ENCODE measurements around the gene ITGB3BP.

- no peak for TF ChIP-seq CTCF (tag by site-specific recombination; IDR thresholded peaks at IDR 0.05)
- TF ChIP-seq ZNF423 (tag by site-specific recombination; IDR thresholded peaks at IDR 0.05) = no peak
- TF ChIP-seq KLF10 (tag by site-specific recombination; IDR thresholded peaks at IDR 0.05) = no peak
- TF ChIP-seq MYNN (tag by site-specific recombination; IDR thresholded peaks at IDR 0.05; ENCODE audit: borderline replicate concordance) = no peak
- no peak for TF ChIP-seq SP2 (tag by site-specific recombination; IDR thresholded peaks at IDR 0.05)
- no peak for TF ChIP-seq ZNF292 (tag by site-specific recombination; IDR thresholded peaks at IDR 0.05; ENCODE audit: borderline replicate concordance, low read depth)
- TF ChIP-seq ZSCAN18 (tag by site-specific recombination; IDR thresholded peaks at IDR 0.05) = no peak
- TF ChIP-seq ZBTB7A (tag by site-specific recombination; IDR thresholded peaks at IDR 0.05; ENCODE audit: low read depth) = no peak
- no peak for TF ChIP-seq ZNF274 (IDR thresholded peaks at IDR 0.05; ENCODE audit: low read length)
- no peak for TF ChIP-seq ZNF274 (tag by site-specific recombination; IDR thresholded peaks at IDR 0.05; ENCODE audit: borderline replicate concordance)
These were observed 24.7 kb upstream of the ITGB3BP start for GRCh38 chr1:63547621-63548294.

Data from HEK293 (cell line).